GM23338 (cell line): ENCODE data around the gene ZBTB8A. TPM values are rescaled to one million over a fixed set of nuclear protein-coding genes. Genes with fewer than 3 reads are reported as not detected.

Experiments used
- ATAC-seq: fragments of 200-7000 bp; cut with Tn5 transposase; 3 replicates; pipeline ENCODE4 v1.9.1; 2020
- DNase-seq: peaks from one replicate; pipeline ENCODE4 v3.0.0-alpha.2; 2015; ENCODE audit warnings: low spot score
- H2AFZ ChIP-seq: fragments of 200-600 bp; sonication (generic); 2 replicates; pipeline ENCODE4 v1.8.0; 2016; ENCODE audit warnings: antibody characterized with exemption, mild to moderate bottlenecking, moderate library complexity
- H3F3A ChIP-seq: fragments of 200-600 bp; sonication (generic); replicated peaks from 2 replicates; pipeline ENCODE4 v1.8.0; 2017; ENCODE audit warnings: antibody characterized with exemption, mixed run types, low read depth
- H3K27ac ChIP-seq: fragments of 200-600 bp; sonication (generic); 2 replicates; pipeline ENCODE4 v1.6.1; 2016; ENCODE audit warnings: low read depth
- H3K27me3 ChIP-seq: fragments of 200-600 bp; sonication (generic); 2 replicates; pipeline ENCODE4 v1.8.0; 2016; ENCODE audit warnings: mild to moderate bottlenecking, mixed run types, moderate library complexity; ENCODE audit not compliant: insufficient read depth
- H3K36me3 ChIP-seq: fragments of 200-600 bp; sonication (generic); 2 replicates; pipeline ENCODE4 v1.8.0; 2016; ENCODE audit warnings: mild to moderate bottlenecking; ENCODE audit not compliant: insufficient read depth
- H3K4me1 ChIP-seq: fragments of 200-600 bp; sonication (generic); 2 replicates; pipeline ENCODE4 v1.8.0; 2016; ENCODE audit warnings: mild to moderate bottlenecking, moderate library complexity; ENCODE audit not compliant: insufficient read depth
- H3K4me2 ChIP-seq: fragments of 200-600 bp; sonication (generic); 2 replicates; pipeline ENCODE4 v1.7.1; 2017; ENCODE audit warnings: mixed run types
- H3K4me3 ChIP-seq: fragments of 200-600 bp; sonication (generic); 2 replicates; pipeline ENCODE4 v1.6.1; 2016; ENCODE audit warnings: mixed run types
- H3K79me2 ChIP-seq: fragments of 200-600 bp; sonication (generic); replicated peaks from 2 replicates; pipeline ENCODE4 v1.8.0; 2017; ENCODE audit warnings: mild to moderate bottlenecking; ENCODE audit not compliant: insufficient read depth
- H3K9me2 ChIP-seq: fragments of 200-600 bp; sonication (generic); 2 replicates; pipeline ENCODE4 v1.8.0; 2017; ENCODE audit not compliant: insufficient read depth
- H4K20me1 ChIP-seq: fragments of 200-600 bp; sonication (generic); replicated peaks from 2 replicates; pipeline ENCODE4 v1.8.0; 2017; ENCODE audit warnings: mild to moderate bottlenecking; ENCODE audit not compliant: insufficient read depth
- H3K27ac Mint-ChIP-seq: 2 replicates; pipeline ENCODE4 v1.8.0; 2020; ENCODE audit warnings: inconsistent platforms, mild to moderate bottlenecking, moderate library complexity, mixed read lengths
- H3K27me3 Mint-ChIP-seq: 3 replicates; pipeline ENCODE4 v1.8.0; 2022; ENCODE audit warnings: low read depth, mild to moderate bottlenecking, moderate library complexity, mixed read lengths, inconsistent platforms; ENCODE audit not compliant: insufficient read depth, poor library complexity
- H3K36me3 Mint-ChIP-seq: 3 replicates; pipeline ENCODE4 v1.8.0; 2021; ENCODE audit warnings: low read depth, mild to moderate bottlenecking, inconsistent platforms, moderate library complexity, mixed read lengths
- H3K4me1 Mint-ChIP-seq: 3 replicates; pipeline ENCODE4 v1.8.0; 2020; ENCODE audit warnings: mild to moderate bottlenecking, inconsistent platforms, mixed read lengths
- H3K4me3 Mint-ChIP-seq: 3 replicates; pipeline ENCODE4 v1.8.0; 2021; ENCODE audit warnings: moderate library complexity, mild to moderate bottlenecking, inconsistent platforms, mixed read lengths
- H3K9me3 Mint-ChIP-seq: 3 replicates; pipeline ENCODE4 v1.8.0; 2020; ENCODE audit warnings: moderate library complexity, mild to moderate bottlenecking, inconsistent platforms, mixed read lengths
- CTCF ChIP-seq, 2 experiments: fragments of 200-600 bp in 1 of 2; sonication (generic) in 1 of 2; conservative IDR thresholded peaks; 2 replicates each; pipeline versions ENCODE4 v1.5.1 to v1.6.1; 2016 to 2017; ENCODE audit warnings: antibody characterized with exemption in 2 of 2, low read depth in 2 of 2, mild to moderate bottlenecking in 2 of 2, moderate library complexity in 1 of 2
- ETS1 ChIP-seq: IDR thresholded peaks from 2 replicates; pipeline ENCODE4 v1.6.1; 2016; ENCODE audit warnings: antibody characterized with exemption
- EZH2phosphoT487 ChIP-seq: fragments of 200-600 bp; sonication (generic); IDR thresholded peaks from one replicate; pipeline ENCODE4 v1.8.1; 2018; ENCODE audit warnings: antibody characterized with exemption; ENCODE audit not compliant: unreplicated experiment
- ZNF331 ChIP-seq: fragments of 250-450 bp; sonication (Bioruptor Pico); IDR thresholded peaks from 2 replicates; pipeline ENCODE4 v1.5.0; 2020; ENCODE audit warnings: low read depth, mild to moderate bottlenecking, moderate library complexity
- ZNF462 ChIP-seq: fragments of 250-450 bp; sonication (Bioruptor Pico); IDR thresholded peaks from 2 replicates; pipeline ENCODE4 v1.5.0; 2020; ENCODE audit warnings: mild to moderate bottlenecking, moderate library complexity
- polyA plus RNA-seq: library from polyadenylated mRNA; unstranded; fragments of >200 nt; fragmentation: Nextera tagmentation; extraction: Ambion mirVana; gene quantifications from 2 replicates; pipeline ENCODE4 v1.2.1, GENCODE V29; 2016
- total RNA-seq: library from RNA; depleted of rRNA; stranded (reverse); fragments of >200 nt; shearing (Covaris generic); gene quantifications from 2 replicates; pipeline ENCODE4 v1.2.3, GENCODE V29; 2014

The ZBTB8A gene
- total and polyA plus RNA-seq, 2 experiments from 2014 or later = 6.1 to 8.4 TPM

DNA sequence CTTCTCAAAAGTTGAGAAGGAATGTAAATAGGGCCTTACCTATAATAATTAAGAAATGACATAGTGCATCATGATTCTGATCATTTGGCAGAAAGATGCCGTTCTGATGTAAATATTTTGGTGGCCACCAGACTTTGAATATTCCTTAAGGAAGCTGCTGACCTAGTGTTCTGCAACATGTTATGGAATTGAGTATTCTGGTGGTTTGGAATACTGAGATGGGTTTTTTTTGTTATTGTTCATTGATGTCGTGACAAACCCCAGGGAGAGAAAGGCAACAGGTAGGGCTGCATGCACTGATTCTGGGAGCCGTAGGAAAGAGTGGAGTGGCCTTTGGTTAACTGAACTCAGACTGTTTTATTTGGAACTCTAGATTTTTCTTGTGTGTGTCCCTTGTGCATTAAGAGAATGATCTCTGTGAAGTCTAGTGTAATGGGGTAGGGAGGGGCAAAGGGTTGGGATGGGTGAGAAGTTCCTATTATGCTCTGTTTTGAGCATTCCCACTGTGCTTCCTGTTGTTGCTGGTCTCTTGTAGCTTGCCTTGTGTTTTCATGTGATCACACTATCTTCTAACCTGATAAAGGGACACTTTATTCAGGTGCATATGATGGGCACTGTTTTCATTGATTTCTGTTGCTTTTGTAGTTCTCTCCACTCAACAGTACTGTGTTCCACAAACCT, 49.3 kb upstream of the ZBTB8A start (continued):
- TF ChIP-seq CTCF (conservative IDR thresholded peaks at IDR 0.05; ENCODE audit: low read depth in 2 of 2) = no peak

- no peaks in the 10 kb centered on the region for H3K27me3 Mint-ChIP-seq
- H3K36me3 Mint-ChIP-seq = no peaks in the 10 kb centered on the region
- H3K79me2 ChIP-seq = no peaks in the 10 kb centered on the region
- H3K27ac ChIP-seq = no peak overlapping the region
- no peaks in the 10 kb centered on the region for H3K36me3 ChIP-seq
- no peaks in the 10 kb centered on the region for H3K9me3 Mint-ChIP-seq
- DNase-seq (no peak), ATAC-seq (no peak)
- H4K20me1 ChIP-seq = no peaks in the 10 kb centered on the region
- H2AFZ ChIP-seq = no peak overlapping the region
- no peak overlapping the region for H3K4me3 ChIP-seq
- no peak overlapping the region for H3K4me3 Mint-ChIP-seq
- no peak for TF ChIP-seq ETS1
- TF ChIP-seq EZH2phosphoT487 = no peak
- TF ChIP-seq ZNF462 (CRISPR knock-in tag) = no peak
- no peak for TF ChIP-seq ZNF331
- H3K4me2 ChIP-seq = no peak overlapping the region
- H3F3A ChIP-seq = 0 out of 2 replicates have a peak, but pooled peaks cover 2% of the 10 kb centered on the region
- H3K27ac Mint-ChIP-seq = no peak overlapping the region
- H3K9me2 ChIP-seq = no peaks in the 10 kb centered on the region
- peaks cover 5% of the 10 kb centered on the region; the same call in 2 of the 3 replicates for H3K4me1 Mint-ChIP-seq
- H3K27me3 ChIP-seq = no peaks in the 10 kb centered on the region
- H3K4me1 ChIP-seq = no peaks in the 10 kb centered on the region
Measured at GRCh38 chr1:32491386-32491785, 47.8 kb upstream of the ZBTB8A start.
